AG08396 (cell line): ENCODE measurements around the gene LIX1.
"Not testable (repeated sequence)": the region's sequence is repeated elsewhere in the genome, so short reads cannot be mapped to it uniquely, and the experiment has no call there.

ENCODE experiments used
- DNase-seq: peaks from one replicate; pipeline ENCODE4 v3.0.0; 2012; ENCODE audit warnings: low spot score, mixed read lengths

The LIX1 gene

GRCh38 chr5:97142521-97143254, at the start of gene LIX1:
Gene LIX1 (minus strand): TSS chr5:97142611. CDS start chr5:97142576, 35 bp downstream.
- peak; percentile 36 for DNase-seq

- no peak for DNase-seq
Measured at GRCh38 chr5:97191893-97192292, 49.5 kb upstream of the LIX1 start.

- not testable (repeated sequence) for DNase-seq
Measured at GRCh38 chr5:97189523-97189922, 47.1 kb upstream of the LIX1 start.

- DNase-seq = no peak
Measured at GRCh38 chr5:97183930-97184213, 41.5 kb upstream of the LIX1 start.

- peak; percentile 89 for DNase-seq
Measured at GRCh38 chr5:97183100-97183929, 40.9 kb upstream of the LIX1 start, which contains the start of gene RIOK2. Gene RIOK2 (minus strand): TSS chr5:97183247. CDS start chr5:97183191, 56 bp downstream.

- DNase-seq = peak; percentile 40
Measured at GRCh38 chr5:97182571-97183099, 40.2 kb upstream of the LIX1 start.

- no peak for DNase-seq
Measured at GRCh38 chr5:97181856-97182545, 39.6 kb upstream of the LIX1 start.

GRCh38 chr5:97179457-97179856, 37.0 kb upstream of the LIX1 start:
- DNase-seq = not testable (repeated sequence)

- no peak for DNase-seq
Measured at GRCh38 chr5:97172227-97172626, 29.8 kb upstream of the LIX1 start.

GRCh38 chr5:97171703-97172102, 29.3 kb upstream of the LIX1 start:
- no peak for DNase-seq

GRCh38 chr5:97167435-97167834, 25.0 kb upstream of the LIX1 start:
- DNase-seq = no peak

- no peak for DNase-seq
Measured at GRCh38 chr5:97165726-97166125, 23.3 kb upstream of the LIX1 start.

GRCh38 chr5:97164846-97165245, 22.4 kb upstream of the LIX1 start:
- DNase-seq = peak; percentile 5

- DNase-seq = no peak
Measured at GRCh38 chr5:97163790-97164285, 21.4 kb upstream of the LIX1 start.

- DNase-seq = no peak
Measured at GRCh38 chr5:97163360-97163764, 21.0 kb upstream of the LIX1 start.

GRCh38 chr5:97162045-97162444, 19.6 kb upstream of the LIX1 start:
- DNase-seq = peak; percentile 17

GRCh38 chr5:97157689-97158088, 15.3 kb upstream of the LIX1 start:
- DNase-seq = no peak

GRCh38 chr5:97151370-97151769, 9.0 kb upstream of the LIX1 start:
- no peak for DNase-seq

- DNase-seq = no peak
Measured at GRCh38 chr5:97150401-97150800, 8.0 kb upstream of the LIX1 start.

GRCh38 chr5:97149709-97150108, 7.3 kb upstream of the LIX1 start:
- DNase-seq = no peak

GRCh38 chr5:97148288-97148687, 5.9 kb upstream of the LIX1 start:
- no peak for DNase-seq

GRCh38 chr5:97143704-97144103, 1.3 kb upstream of the LIX1 start:
- no peak for DNase-seq
